GM23338 (cell line): ENCODE results near the gene ADAMTS17.

Experiments used
- CREB1 ChIP-seq: fragments of 250-450 bp; sonication (Bioruptor Pico); IDR thresholded peaks from 2 replicates; pipeline ENCODE4 v1.5.0; 2020; ENCODE audit warnings: low read depth, mild to moderate bottlenecking, moderate library complexity
- CTCF ChIP-seq, 2 experiments: fragments of 200-600 bp in 1 of 2; sonication (generic) in 1 of 2; conservative IDR thresholded peaks; 2 replicates each; pipeline versions ENCODE4 v1.5.1 to v1.6.1; 2016 to 2017; ENCODE audit warnings: antibody characterized with exemption in 2 of 2, low read depth in 2 of 2, mild to moderate bottlenecking in 2 of 2, moderate library complexity in 1 of 2
- ETS1 ChIP-seq: IDR thresholded peaks from 2 replicates; pipeline ENCODE4 v1.6.1; 2016; ENCODE audit warnings: antibody characterized with exemption
- EZH2 ChIP-seq: fragments of 200-600 bp; sonication (generic); IDR thresholded peaks from one replicate; pipeline ENCODE4 v1.8.0; 2017; ENCODE audit warnings: antibody characterized with exemption, mild to moderate bottlenecking, low read depth; ENCODE audit not compliant: unreplicated experiment
- EZH2phosphoT487 ChIP-seq: fragments of 200-600 bp; sonication (generic); IDR thresholded peaks from one replicate; pipeline ENCODE4 v1.8.1; 2018; ENCODE audit warnings: antibody characterized with exemption; ENCODE audit not compliant: unreplicated experiment
- JUNB ChIP-seq: IDR thresholded peaks from one replicate; pipeline ENCODE4 v1.6.1; 2016; ENCODE audit warnings: antibody characterized with exemption; ENCODE audit not compliant: unreplicated experiment
- NANOG ChIP-seq: IDR thresholded peaks from 2 replicates; pipeline ENCODE4 v1.6.1; 2016; ENCODE audit warnings: antibody characterized with exemption, borderline replicate concordance
- POLR2AphosphoS5 ChIP-seq: IDR thresholded peaks from 2 replicates; pipeline ENCODE4 v1.6.1; 2016; ENCODE audit warnings: antibody characterized with exemption, low read depth
- STAT1 ChIP-seq: IDR thresholded peaks from one replicate; pipeline ENCODE4 v1.6.1; 2016; ENCODE audit warnings: antibody characterized with exemption; ENCODE audit not compliant: unreplicated experiment
- ZNF331 ChIP-seq: fragments of 250-450 bp; sonication (Bioruptor Pico); IDR thresholded peaks from 2 replicates; pipeline ENCODE4 v1.5.0; 2020; ENCODE audit warnings: low read depth, mild to moderate bottlenecking, moderate library complexity
- TF ChIP-seq, protein P1 (sequence below): IDR thresholded peaks from one replicate; pipeline ENCODE4 v1.6.1; 2018; ENCODE audit warnings: antibody characterized with exemption; ENCODE audit not compliant: unreplicated experiment

- TF ChIP-seq CTCF (conservative IDR thresholded peaks at IDR 0.05; ENCODE audit: low read depth in 2 of 2), result no peak
- TF ChIP-seq EZH2, result no peak
- TF ChIP-seq, protein P1, sequence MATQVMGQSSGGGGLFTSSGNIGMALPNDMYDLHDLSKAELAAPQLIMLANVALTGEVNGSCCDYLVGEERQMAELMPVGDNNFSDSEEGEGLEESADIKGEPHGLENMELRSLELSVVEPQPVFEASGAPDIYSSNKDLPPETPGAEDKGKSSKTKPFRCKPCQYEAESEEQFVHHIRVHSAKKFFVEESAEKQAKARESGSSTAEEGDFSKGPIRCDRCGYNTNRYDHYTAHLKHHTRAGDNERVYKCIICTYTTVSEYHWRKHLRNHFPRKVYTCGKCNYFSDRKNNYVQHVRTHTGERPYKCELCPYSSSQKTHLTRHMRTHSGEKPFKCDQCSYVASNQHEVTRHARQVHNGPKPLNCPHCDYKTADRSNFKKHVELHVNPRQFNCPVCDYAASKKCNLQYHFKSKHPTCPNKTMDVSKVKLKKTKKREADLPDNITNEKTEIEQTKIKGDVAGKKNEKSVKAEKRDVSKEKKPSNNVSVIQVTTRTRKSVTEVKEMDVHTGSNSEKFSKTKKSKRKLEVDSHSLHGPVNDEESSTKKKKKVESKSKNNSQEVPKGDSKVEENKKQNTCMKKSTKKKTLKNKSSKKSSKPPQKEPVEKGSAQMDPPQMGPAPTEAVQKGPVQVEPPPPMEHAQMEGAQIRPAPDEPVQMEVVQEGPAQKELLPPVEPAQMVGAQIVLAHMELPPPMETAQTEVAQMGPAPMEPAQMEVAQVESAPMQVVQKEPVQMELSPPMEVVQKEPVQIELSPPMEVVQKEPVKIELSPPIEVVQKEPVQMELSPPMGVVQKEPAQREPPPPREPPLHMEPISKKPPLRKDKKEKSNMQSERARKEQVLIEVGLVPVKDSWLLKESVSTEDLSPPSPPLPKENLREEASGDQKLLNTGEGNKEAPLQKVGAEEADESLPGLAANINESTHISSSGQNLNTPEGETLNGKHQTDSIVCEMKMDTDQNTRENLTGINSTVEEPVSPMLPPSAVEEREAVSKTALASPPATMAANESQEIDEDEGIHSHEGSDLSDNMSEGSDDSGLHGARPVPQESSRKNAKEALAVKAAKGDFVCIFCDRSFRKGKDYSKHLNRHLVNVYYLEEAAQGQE, result no peak
- TF ChIP-seq POLR2AphosphoS5, result no peak
- no peak for TF ChIP-seq JUNB
- TF ChIP-seq CREB1, result no peak
- no peak for TF ChIP-seq STAT1
- TF ChIP-seq EZH2phosphoT487, result no peak
- TF ChIP-seq ZNF331 (CRISPR knock-in tag), result no peak
- TF ChIP-seq NANOG, result no peak
- no peak for TF ChIP-seq ETS1
These were observed 126.5 kb downstream of the ADAMTS17 start for GRCh38 chr15:100215031-100215842.
